Right atrium auricular region (tissue), 2 donors: ENCODE measurements around the gene SSC5D. TPM values are rescaled to one million over a fixed set of nuclear protein-coding genes. Genes with fewer than 3 reads are reported as not detected.

Experiments used
- DNase-seq: peaks from one replicate; pipeline ENCODE4 v3.0.0-alpha.2; 2019; ENCODE audit warnings: low spot score
- H3K27ac ChIP-seq, 2 donors: fragments of 200-600 bp; sonication (generic); 1 replicate in 1 of 2; 2 replicates in 1 of 2; pipeline ENCODE4 v1.5.1; 2016 to 2019
- H3K27me3 ChIP-seq, 2 donors: fragments of 200-600 bp; sonication (generic); one replicate each; pipeline versions ENCODE4 v1.5.1 to v1.6.0; 2017 to 2019
- H3K36me3 ChIP-seq: fragments of 200-600 bp; sonication (generic); one replicate; pipeline ENCODE4 v1.5.1; 2016
- H3K4me1 ChIP-seq, 2 donors: fragments of 200-600 bp; sonication (generic); one replicate each; pipeline versions ENCODE4 v1.5.1 to v1.6.0; 2017 to 2019
- H3K4me3 ChIP-seq, 2 donors: fragments of 200-600 bp; sonication (generic); 1 replicate in 1 of 2; 2 replicates in 1 of 2; pipeline ENCODE4 v1.5.1; 2017 to 2019; ENCODE audit warnings: mild to moderate bottlenecking in 1 of 2, moderate library complexity in 1 of 2
- H3K9me3 ChIP-seq, 2 donors: fragments of 200-600 bp; sonication (generic); one replicate each; pipeline ENCODE4 v1.5.1; 2019
- total RNA-seq, 2 donors: library from RNA; depleted of rRNA; stranded (reverse); fragments of >200 nt; gene quantifications; one replicate each; pipeline ENCODE4 v1.1.0, GENCODE V29; 2016
- TF ChIP-seq, protein P1 (sequence below), 2 donors: fragments of 200-600 bp; sonication (generic); IDR thresholded peaks; one replicate each; pipeline ENCODE4 v1.5.1; 2019; ENCODE audit warnings: antibody characterized with exemption in 2 of 2

SSC5D gene
- total RNA-seq, 2 donors from 2014 or later = 3.3 to 6.7 TPM

DNA sequence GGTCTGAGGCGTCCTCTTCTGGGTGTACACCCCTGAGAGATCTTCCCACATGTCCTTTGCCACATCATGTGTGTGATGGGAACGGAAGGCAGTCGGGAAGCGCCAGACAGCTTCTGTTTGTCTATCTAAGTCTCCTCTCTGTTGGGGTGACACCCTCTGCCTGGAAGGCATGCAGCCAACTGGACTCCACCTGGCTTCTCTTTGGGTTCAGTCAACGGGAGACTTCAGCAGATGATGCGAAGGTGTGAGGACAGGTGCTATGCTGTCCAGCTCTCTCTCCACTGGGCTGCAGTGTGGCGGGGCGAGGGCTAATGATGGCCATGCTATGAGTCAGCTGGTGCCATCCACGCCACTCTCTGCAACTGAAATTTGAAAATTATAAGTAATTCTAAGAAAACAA, 71.4 kb downstream of the SSC5D start:
- Histone ChIP-seq H3K4me1 (no peaks in the 10 kb centered on the region), H3K27me3 (no peaks in the 10 kb centered on the region), H3K4me3 (no peak overlapping the region), H3K9me3 (no peaks in the 10 kb centered on the region), H3K36me3 (no peaks in the 10 kb centered on the region), H3K27ac (no peak overlapping the region)
- DNase-seq = no peak
- TF ChIP-seq, protein P1, sequence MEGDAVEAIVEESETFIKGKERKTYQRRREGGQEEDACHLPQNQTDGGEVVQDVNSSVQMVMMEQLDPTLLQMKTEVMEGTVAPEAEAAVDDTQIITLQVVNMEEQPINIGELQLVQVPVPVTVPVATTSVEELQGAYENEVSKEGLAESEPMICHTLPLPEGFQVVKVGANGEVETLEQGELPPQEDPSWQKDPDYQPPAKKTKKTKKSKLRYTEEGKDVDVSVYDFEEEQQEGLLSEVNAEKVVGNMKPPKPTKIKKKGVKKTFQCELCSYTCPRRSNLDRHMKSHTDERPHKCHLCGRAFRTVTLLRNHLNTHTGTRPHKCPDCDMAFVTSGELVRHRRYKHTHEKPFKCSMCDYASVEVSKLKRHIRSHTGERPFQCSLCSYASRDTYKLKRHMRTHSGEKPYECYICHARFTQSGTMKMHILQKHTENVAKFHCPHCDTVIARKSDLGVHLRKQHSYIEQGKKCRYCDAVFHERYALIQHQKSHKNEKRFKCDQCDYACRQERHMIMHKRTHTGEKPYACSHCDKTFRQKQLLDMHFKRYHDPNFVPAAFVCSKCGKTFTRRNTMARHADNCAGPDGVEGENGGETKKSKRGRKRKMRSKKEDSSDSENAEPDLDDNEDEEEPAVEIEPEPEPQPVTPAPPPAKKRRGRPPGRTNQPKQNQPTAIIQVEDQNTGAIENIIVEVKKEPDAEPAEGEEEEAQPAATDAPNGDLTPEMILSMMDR (IDR thresholded peaks at IDR 0.05) = no peak

DNA sequence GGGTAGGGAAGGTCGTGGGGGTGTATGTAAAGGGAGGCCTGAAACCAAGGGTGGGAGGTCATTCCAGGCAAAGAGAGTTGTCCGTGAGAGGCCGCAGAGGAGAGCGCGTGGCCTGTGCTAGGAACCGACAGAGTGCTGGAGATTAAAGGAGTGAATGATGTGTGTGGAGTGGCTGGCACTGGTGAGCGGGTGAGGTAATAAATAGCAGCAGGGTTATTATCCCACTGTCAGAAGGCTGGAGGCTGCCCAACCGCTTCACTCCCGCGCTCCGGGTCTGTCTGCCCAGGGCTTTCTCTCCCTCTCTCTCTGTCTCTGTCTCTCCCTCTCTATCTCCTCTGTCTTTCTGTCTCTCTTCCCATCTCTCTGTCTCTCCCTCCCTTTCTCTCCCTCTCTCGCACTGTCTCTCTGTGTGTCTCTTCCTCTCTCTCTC, 75.0 kb downstream of the SSC5D start:
- Histone ChIP-seq H3K4me1 (no peaks in the 10 kb centered on the region), H3K27me3 (no peaks in the 10 kb centered on the region), H3K4me3 (peak overlapping the region; percentile 34 to 39), H3K27ac (peak overlapping the region; percentile 83 to 90), H3K36me3 (no peaks in the 10 kb centered on the region), H3K9me3 (no peaks in the 10 kb centered on the region)
- TF ChIP-seq, protein P1 (IDR thresholded peaks at IDR 0.05) = no peak
- DNase-seq = no peak

DNA sequence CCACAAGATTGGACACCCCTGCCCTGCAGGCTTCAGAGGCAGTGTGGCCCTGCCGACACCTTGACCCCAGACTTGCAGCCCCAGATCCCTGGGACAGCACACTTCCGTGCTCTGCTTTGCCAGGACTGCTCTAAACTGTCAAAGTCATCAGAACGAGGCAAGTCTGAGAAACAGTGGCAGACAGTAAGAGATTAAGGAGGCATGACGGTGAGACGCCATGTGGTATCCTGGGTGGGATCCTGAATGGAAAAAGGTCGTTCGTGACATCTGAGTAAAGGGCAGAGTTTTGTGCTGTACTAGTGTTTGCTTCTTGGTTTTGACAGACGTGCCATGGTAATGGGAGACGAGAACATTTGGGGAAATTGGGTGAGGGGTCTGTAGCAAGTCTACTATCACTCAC, 78.6 kb downstream of the SSC5D start:
- H3K4me1 ChIP-seq = no peaks in the 10 kb centered on the region
- TF ChIP-seq, protein P1 (IDR thresholded peaks at IDR 0.05) = no peak
- no peaks in the 10 kb centered on the region for H3K27me3 ChIP-seq
- no peaks in the 10 kb centered on the region for H3K36me3 ChIP-seq
- H3K9me3 ChIP-seq = no peaks in the 10 kb centered on the region
- no peak overlapping the region for H3K4me3 ChIP-seq
- H3K27ac ChIP-seq = no peak overlapping the region
- no peak for DNase-seq

DNA sequence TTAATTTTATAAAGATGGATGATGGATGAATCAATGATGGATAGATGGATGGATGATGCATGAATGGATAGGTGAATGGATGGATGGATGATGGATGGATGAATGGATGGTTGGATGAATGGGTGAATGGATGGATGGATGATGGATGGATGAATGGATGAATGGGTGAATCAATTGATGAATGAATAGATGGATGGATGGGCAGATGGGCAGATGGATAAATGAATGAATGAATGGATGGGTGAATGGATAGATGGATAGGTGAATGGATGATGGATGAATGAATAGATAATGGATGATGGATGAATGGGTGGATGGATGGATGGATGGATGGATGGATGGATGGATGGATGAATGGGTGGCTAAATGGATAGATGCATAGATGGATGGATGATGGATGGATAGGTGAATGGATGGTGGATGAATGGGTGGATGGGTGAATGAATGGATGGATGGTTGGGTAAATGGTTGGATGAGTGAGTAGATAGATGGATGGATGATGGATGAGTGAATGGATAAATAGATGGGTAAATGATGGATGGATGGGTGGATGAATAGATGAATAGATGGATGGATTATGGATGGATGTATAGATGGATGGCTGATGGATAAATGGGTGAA, 79.6 kb downstream of the SSC5D start:
- no peak for DNase-seq
- Histone ChIP-seq H3K36me3 (no peaks in the 10 kb centered on the region), H3K9me3 (no peaks in the 10 kb centered on the region), H3K4me3 (no peak overlapping the region), H3K27ac (no peak overlapping the region), H3K4me1 (no peaks in the 10 kb centered on the region), H3K27me3 (no peaks in the 10 kb centered on the region)
- TF ChIP-seq, protein P1 (IDR thresholded peaks at IDR 0.05) = no peak

Other genes starting within 250 kb of the SSC5D start
- 10 to 100 TPM; 28.7 to 35.5 TPM for gene PPP6R1, start 229.4 kb upstream of the SSC5D start, total RNA-seq
- gene HSPBP1, start 208.3 kb upstream of the SSC5D start, total RNA-seq = 10 to 100 TPM; 29.6 to 35.8 TPM
- 10 to 100 TPM in 1 of 2 donors, 1 to 10 TPM in 1; 5.6 to 15.6 TPM for gene BRSK1, start 204.4 kb upstream of the SSC5D start, total RNA-seq
- gene TMEM150B, start 163.1 kb upstream of the SSC5D start, total RNA-seq = 1 to 10 TPM in 1 of 2 donors, not detected in 1; 3.3 TPM
- 1 to 10 TPM; 2.4 to 3.3 TPM for gene KMT5C, start 148.6 kb upstream of the SSC5D start, total RNA-seq
- not detected for gene COX6B2, start 133.7 kb upstream of the SSC5D start, total RNA-seq
- not detected for gene GARIN5B, start 125.2 kb upstream of the SSC5D start, total RNA-seq
- gene IL11, start 118.0 kb upstream of the SSC5D start, total RNA-seq = under 1 TPM in 1 of 2 donors, not detected in 1; 0.16 TPM
- gene TMEM190, start 111.6 kb upstream of the SSC5D start, total RNA-seq = not detected
- gene TMEM238, start 104.1 kb upstream of the SSC5D start, total RNA-seq = 1 to 10 TPM in 1 of 2 donors, not detected in 1; 1.2 TPM
- gene RPL28, start 102.5 kb upstream of the SSC5D start, total RNA-seq = 100 to 1,000 TPM; 175 to 319 TPM
- 10 to 100 TPM; 19.1 to 22.0 TPM for gene UBE2S, start 80.6 kb upstream of the SSC5D start, total RNA-seq
- not detected for gene SHISA7, start 45.1 kb upstream of the SSC5D start, total RNA-seq
- gene ISOC2, start 26.8 kb upstream of the SSC5D start, total RNA-seq = 10 to 100 TPM; 87.0 to 92.2 TPM
- not detected for gene C19orf85, start 23.7 kb upstream of the SSC5D start, total RNA-seq
- gene ZNF628, start 11.8 kb upstream of the SSC5D start, total RNA-seq = 10 to 100 TPM in 1 of 2 donors, 1 to 10 TPM in 1; 5.6 to 13.2 TPM
- 1 to 10 TPM; 2.3 to 7.0 TPM for gene NAT14, start 3.2 kb upstream of the SSC5D start, total RNA-seq
- 100 to 1,000 TPM; 111 to 172 TPM for gene SBK2, start 48.7 kb downstream of the SSC5D start, total RNA-seq
- 100 to 1,000 TPM in 1 of 2 donors, 10 to 100 TPM in 1; 97.5 to 103 TPM for gene SBK3, start 57.1 kb downstream of the SSC5D start, total RNA-seq
- 1 to 10 TPM; 6.2 to 6.4 TPM for gene ZNF579, start 92.4 kb downstream of the SSC5D start, total RNA-seq
- gene FIZ1, start 111.1 kb downstream of the SSC5D start, total RNA-seq = 10 to 100 TPM in 1 of 2 donors, 1 to 10 TPM in 1; 9.2 to 12.2 TPM
- 10 to 100 TPM; 17.7 to 25.8 TPM for gene ZNF524, start 111.9 kb downstream of the SSC5D start, total RNA-seq
- 10 to 100 TPM; 11.2 to 11.4 TPM for gene ZNF865, start 117.2 kb downstream of the SSC5D start, total RNA-seq
- 10 to 100 TPM in 1 of 2 donors, 1 to 10 TPM in 1; 7.8 to 10.6 TPM for gene ZNF784, start 136.1 kb downstream of the SSC5D start, total RNA-seq
- 10 to 100 TPM; 15.3 to 26.2 TPM for gene ZNF580, start 152.6 kb downstream of the SSC5D start, total RNA-seq
- 1 to 10 TPM; 7.5 to 8.6 TPM for gene ZNF581, start 155.2 kb downstream of the SSC5D start, total RNA-seq
- 10 to 100 TPM; 19.1 to 30.0 TPM for gene CCDC106, start 159.8 kb downstream of the SSC5D start, total RNA-seq
- 10 to 100 TPM; 39.0 to 61.0 TPM for gene U2AF2, start 166.6 kb downstream of the SSC5D start, total RNA-seq
- 100 to 1,000 TPM; 179 to 187 TPM for gene EPN1, start 186.8 kb downstream of the SSC5D start, total RNA-seq
- not detected for gene NLRP9, start 250.0 kb downstream of the SSC5D start, total RNA-seq